Heart left ventricle (tissue), 13 donors: Measurements from ENCODE around the gene PDE6A.

ENCODE experiments used
- POLR2A ChIP-seq, 2 donors: fragments of 450-650 bp; IDR thresholded peaks; one replicate each; pipeline ENCODE4 v1.6.1; 2017; ENCODE audit warnings: antibody characterized with exemption in 2 of 2, mild to moderate bottlenecking in 2 of 2, moderate library complexity in 2 of 2
- TF ChIP-seq, protein P1 (sequence below), 12 donors: fragments of 200-600 bp; sonication (generic) in 4 of 12; IDR thresholded peaks; one replicate each; pipeline versions ENCODE4 v1.5.0 to v1.8.0; 2018 to 2022; ENCODE audit warnings: antibody characterized with exemption in 12 of 12, mild to moderate bottlenecking in 5 of 12
- donor health status: ischemic (EF 13 %, LVEDD 7.1; RV severe dilation, severe dysfunction).
- donor health status: DM: no; HTN: yes; CAD: no.
- donor health status: DM: no; HTN: no; CAD: no.
- donor health status: ischemic (EF 25% LVEDD 6.9; RV normal size, moderate dysfunction).
- donor health status: ischemic (EF 25% LVEDD 5.7; RV mildly dilated, moderate dysfunction).
- donor health status: ischemic (EF 35%, LVEDD 5.7; RV mildly dilated, moderate dysfunction).
- donor health status: nonischemic (EF 11% LVEDD 7.7; RV severe dilation, severe dysfunction).
- donor health status: DM: yes; HTN: yes; CAD: no.
- donor health status: PGD.
- donor health status: ischemic (EF 29% LVEDD 5.4; RV normal size, mild dysfunction).
- donor health status: nonischemic (EF 23%, LVEDD 6.1; RV moderate dilation, normal function).

DNA sequence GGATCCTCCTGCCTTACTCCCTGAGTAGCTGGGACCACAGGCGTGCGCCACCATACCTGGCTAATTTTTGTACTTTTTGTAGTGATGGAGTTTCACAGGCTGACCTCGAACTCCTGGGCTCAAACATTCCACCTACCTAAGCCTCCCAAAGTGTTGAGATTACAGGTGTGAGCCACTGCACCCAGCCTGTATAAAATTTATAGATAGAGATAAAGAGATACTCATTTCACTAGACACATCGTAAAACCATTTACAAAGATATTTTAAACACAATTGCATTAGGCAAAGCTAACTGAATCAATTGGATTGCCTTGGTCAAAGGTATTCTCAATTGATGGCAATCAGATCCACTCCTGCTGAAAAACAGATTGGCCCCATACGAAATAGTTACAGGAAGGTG is 52.0 kb downstream of the PDE6A start:
- TF ChIP-seq, protein P1, sequence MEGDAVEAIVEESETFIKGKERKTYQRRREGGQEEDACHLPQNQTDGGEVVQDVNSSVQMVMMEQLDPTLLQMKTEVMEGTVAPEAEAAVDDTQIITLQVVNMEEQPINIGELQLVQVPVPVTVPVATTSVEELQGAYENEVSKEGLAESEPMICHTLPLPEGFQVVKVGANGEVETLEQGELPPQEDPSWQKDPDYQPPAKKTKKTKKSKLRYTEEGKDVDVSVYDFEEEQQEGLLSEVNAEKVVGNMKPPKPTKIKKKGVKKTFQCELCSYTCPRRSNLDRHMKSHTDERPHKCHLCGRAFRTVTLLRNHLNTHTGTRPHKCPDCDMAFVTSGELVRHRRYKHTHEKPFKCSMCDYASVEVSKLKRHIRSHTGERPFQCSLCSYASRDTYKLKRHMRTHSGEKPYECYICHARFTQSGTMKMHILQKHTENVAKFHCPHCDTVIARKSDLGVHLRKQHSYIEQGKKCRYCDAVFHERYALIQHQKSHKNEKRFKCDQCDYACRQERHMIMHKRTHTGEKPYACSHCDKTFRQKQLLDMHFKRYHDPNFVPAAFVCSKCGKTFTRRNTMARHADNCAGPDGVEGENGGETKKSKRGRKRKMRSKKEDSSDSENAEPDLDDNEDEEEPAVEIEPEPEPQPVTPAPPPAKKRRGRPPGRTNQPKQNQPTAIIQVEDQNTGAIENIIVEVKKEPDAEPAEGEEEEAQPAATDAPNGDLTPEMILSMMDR (IDR thresholded peaks at IDR 0.05), result no peak
- no peak for TF ChIP-seq POLR2A (IDR thresholded peaks at IDR 0.05)
